NCI-H2196 (cell line): ENCODE results near the gene SF3B3.

Source experiments
- DNase-seq: peaks from one replicate; lab custom pipeline; 2025; ENCODE audit not compliant: unreplicated experiment; lab: John Stamatoyannopoulos, UW

The SF3B3 gene

DNA sequence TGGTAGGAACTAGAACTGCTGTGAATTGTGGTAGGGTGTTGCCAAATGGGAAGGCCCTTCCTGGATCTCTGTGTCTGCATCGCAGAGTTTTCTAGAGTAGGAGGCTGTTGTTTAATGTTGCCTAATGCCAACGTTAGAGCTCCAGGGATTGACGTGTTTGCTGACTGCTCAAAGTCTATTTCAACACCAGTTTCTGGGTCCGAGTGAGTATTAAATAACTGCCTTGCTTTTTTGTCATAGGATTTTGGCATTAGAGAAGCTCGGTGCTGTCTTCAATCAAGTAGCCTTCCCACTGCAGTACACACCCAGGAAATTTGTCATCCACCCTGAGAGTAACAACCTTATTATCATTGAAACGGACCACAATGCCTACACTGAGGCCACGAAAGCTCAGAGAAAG is 40.0 kb downstream of the SF3B3 start:
- no peak for DNase-seq

- DNase-seq, result no peak
These were observed 41.4 kb downstream of the SF3B3 start for GRCh38 chr16:70565053-70565452.

DNA sequence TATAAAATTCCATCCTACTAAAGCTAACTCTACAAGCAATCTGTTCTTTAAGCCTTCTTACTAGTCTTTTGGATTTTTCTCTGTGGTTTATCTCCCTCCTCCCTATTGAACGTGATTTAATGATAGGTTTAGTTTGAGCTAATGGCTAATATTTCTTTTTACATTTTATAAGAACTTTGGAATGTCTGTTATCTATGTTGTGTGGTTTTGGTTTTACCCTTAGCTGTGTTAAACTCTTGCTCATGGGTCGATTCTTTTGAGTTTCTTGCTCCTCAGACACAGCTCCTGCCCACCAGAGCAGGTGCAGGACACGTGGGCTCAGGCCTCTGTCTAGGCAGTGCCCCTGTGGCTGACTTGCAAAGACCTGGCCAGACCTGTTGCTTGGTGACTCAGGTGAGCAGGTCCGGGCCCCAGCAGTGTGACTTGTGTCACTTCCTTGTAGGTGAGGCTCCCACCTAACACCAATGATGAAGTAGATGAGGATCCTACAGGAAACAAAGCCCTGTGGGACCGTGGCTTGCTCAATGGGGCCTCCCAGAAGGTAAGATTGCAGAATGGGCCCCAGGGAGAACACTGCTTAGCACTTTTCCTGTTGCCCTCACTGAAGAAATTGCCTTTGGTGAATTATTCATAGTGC is 45.1 kb downstream of the SF3B3 start:
- DNase-seq, result no peak

GRCh38 chr16:70569752-70570151 is 46.1 kb downstream of the SF3B3 start:
- no peak for DNase-seq

DNA sequence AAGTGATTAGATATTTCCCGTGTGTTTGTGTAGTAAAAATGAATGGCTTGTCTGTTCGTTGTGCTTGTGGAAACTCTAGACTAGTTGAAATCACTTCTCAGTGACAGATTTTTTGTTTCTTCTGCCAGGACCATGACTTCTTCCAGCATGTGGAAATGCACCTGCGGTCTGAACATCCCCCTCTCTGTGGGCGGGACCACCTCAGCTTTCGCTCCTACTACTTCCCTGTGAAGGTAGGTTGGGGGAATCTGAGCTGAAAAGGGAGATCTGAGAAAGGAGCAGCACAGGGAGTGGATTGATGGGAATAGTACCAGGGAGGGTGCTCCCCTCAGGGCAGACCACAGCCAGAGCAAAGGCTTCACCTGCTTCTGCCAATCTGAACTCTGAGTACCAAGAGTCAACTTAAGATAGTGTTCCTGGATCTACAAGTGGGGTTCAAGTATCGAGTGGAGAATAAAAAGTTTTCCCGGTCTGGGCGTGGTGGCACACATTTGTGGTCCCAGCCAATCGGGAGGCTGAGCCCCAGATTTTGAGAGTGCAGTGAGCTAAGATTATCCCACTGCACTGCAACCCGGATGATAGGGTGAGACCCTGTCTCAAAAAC is 47.5 kb downstream of the SF3B3 start:
- no peak for DNase-seq

GRCh38 chr16:70571623-70572022 is 48.0 kb downstream of the SF3B3 start:
- DNase-seq, result no peak

DNA sequence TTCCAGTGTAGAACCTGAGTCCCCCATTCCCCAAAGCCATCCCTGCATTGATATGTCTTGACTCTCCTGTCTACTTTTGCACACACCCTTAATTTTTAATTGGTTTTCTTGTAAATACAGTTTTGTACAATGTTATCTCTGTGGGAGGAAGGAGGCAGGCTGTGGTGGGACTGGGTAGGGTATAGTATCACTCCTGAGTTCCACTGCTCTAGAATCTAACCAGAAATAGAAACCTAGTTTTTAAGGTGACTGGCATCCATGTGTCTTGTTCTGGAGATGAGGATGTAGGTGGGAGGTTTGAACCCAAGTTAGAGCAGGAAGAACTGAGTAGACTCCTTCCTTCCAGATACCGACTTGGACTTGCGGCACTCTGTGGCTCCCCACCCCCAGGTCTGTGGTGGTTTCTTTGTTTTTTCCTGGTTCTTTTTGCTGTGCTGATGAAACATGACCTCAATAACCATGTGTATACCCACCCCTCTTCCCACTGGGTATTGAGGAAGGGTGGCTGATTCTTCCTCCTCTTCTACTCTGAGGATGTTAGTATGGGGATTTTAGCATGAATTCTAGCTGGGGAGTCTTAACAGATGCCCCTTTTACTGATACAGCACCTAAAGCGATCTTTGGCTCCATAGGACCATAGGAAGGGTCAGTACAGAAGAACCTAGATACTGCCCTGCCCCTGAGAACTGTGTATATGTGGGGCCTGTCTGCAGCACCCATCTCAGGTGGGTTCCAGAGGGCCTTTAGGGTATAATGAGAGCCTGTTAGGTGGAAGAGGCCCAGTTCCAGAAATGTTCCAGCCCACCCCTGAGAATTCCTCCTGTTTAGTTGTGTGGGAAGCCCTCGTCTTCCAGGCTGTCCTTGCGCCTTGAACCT is 48.7 kb downstream of the SF3B3 start:
- no peak for DNase-seq

GRCh38 chr16:70572926-70573270 is 49.3 kb downstream of the SF3B3 start:
- no peak for DNase-seq

GRCh38 chr16:70573451-70574121 is 50.0 kb downstream of the SF3B3 start:
- no peak for DNase-seq

- DNase-seq, result no peak
These were observed 51.1 kb downstream of the SF3B3 start for GRCh38 chr16:70574595-70575271.

GRCh38 chr16:70575376-70575775 is 51.8 kb downstream of the SF3B3 start:
- no peak for DNase-seq

DNA sequence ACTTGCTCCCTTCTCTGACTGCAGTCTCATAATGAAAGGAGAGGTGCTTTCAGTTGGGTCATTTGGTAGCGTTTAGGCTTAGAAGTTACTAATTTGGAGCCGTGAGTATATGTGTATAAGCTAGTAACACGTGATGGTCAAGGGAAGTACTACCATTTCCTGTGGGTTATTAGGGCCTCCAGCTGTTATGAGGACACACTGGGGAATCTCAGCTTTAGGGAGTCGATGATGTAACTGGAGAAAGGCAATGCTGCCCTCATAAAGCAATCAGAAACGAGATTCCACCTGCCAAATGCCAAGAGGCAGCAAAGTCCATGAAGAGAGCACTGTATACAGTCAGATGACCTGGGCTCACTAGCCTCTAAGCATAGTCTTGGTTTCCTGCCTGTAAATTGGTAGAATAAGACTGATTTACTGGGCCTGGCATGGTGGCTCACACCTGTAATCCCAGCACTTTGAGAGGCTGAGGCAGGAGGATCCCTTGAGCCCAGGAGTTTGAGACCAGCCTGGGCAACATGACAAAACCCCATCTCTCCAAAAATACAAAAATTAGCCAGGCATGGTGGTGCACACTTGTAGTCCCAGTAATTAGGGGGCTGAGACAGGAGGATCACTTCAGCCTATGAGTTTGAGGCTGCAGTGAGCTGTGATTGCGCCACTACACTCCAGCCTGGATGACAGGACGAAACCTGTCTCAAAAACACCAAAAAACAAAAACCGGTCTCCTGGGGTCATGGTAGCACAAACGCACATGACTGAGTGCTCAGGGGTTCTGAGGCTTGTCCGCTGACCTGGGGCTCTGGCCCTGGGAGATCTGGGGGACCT is 53.0 kb downstream of the SF3B3 start:
- DNase-seq, result peak; percentile 20

GRCh38 chr16:70577256-70577698 is 53.7 kb downstream of the SF3B3 start:
- no peak for DNase-seq

- DNase-seq, result no peak
These were observed 54.4 kb downstream of the SF3B3 start for GRCh38 chr16:70578035-70578434.

DNA sequence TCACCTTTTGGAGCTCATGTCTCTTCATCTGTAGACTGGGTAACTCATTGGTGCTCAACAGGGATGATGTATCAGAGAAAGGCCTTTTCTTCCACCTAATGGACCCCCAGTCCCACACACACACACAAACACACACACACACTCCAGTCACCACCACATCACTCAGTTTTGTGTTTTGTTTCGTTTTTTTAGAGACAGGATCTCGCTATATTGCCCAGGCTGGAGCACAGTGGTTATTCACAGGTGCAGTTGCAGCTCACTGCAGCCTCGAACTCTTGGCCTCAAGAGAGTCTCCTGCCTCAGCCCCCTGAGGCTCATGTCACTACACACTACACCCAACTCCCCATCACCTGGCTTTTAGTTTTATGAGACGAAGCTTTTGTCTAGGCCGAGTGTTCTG is 55.6 kb downstream of the SF3B3 start:
- no peak for DNase-seq

GRCh38 chr16:70579648-70580630 is 56.3 kb downstream of the SF3B3 start:
- no peak for DNase-seq

- no peak for DNase-seq
These were observed 58.8 kb downstream of the SF3B3 start for GRCh38 chr16:70582280-70582978.

DNA sequence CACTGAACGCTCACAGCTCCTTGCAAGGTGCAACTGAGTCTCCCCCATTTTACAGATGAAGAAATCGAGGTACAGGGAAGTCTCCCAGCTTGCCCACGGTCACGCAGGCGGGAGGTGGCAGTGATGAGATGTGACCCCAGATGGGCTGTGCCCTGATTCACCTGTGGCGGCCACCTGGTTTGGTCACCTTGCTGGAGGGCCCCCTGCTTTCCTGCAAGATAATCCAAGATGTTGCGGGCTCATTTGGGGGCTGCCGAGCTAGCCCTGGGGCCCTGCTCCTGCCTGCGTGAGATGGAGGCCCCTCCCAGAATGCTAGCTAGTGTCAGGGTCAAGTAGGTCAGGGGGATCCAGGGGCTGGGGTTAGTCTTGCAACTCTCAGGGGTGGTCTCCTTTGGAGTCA is 63.1 kb downstream of the SF3B3 start:
- DNase-seq, result no peak
